Tibial artery (tissue), 4 donors: ENCODE results near the gene ZFAND2A.
A peak's percentile ranks its signal among the peaks of the same experiment; 100 is the strongest.
"Not testable (repeated sequence)": the region's sequence is repeated elsewhere in the genome, so short reads cannot be mapped to it uniquely, and the experiment has no call there.

Experiments
- DNase-seq, 2 donors: peaks; one replicate each; pipeline ENCODE4 v3.0.0-alpha.2; 2019
- H3K27ac ChIP-seq, 2 donors: fragments of 200-600 bp; sonication (generic) in 1 of 2; 1 replicate in 1 of 2; 2 replicates in 1 of 2; pipeline ENCODE4 v1.5.1; 2018 to 2019; ENCODE audit warnings: mild to moderate bottlenecking in 1 of 2
- H3K27me3 ChIP-seq, 2 donors: fragments of 200-600 bp; sonication (generic) in 1 of 2; one replicate each; pipeline versions ENCODE4 v1.5.1 to v1.6.0; 2016 to 2019
- H3K36me3 ChIP-seq, 3 donors: fragments of 200-600 bp; sonication (generic) in 2 of 3; one replicate each; pipeline ENCODE4 v1.5.1; 2016 to 2019; ENCODE audit warnings: mild to moderate bottlenecking in 2 of 3
- H3K4me1 ChIP-seq, 4 donors: fragments of 200-600 bp; sonication (generic) in 2 of 4; 1 replicate in 3 of 4; 2 replicates in 1 of 4; pipeline ENCODE4 v1.5.1; 2016 to 2019
- H3K4me3 ChIP-seq, 2 donors: fragments of 200-600 bp; sonication (generic) in 1 of 2; 1 replicate in 1 of 2; 2 replicates in 1 of 2; pipeline ENCODE4 v1.5.1; 2018 to 2019; ENCODE audit warnings: mild to moderate bottlenecking in 2 of 2
- H3K9me3 ChIP-seq, 3 donors: fragments of 200-600 bp; sonication (generic) in 1 of 3; one replicate each; pipeline ENCODE4 v1.5.1; 2016 to 2019
- intact Hi-C: fragments of 100-400 bp; cut with DNase I; formaldehyde crosslinking; loops from one replicate; pipeline ENCODE4 v1.15.0; 2023; ENCODE audit warnings: low total_unique reads
- TF ChIP-seq, protein P1 (sequence below), 2 experiments: fragments of 200-600 bp in 1 of 2; fragments of 450-650 bp in 1 of 2; IDR thresholded peaks; one replicate each; pipeline ENCODE4 v1.5.1; 2017 to 2019; ENCODE audit warnings: antibody characterized with exemption in 2 of 2, mild to moderate bottlenecking in 1 of 2, moderate library complexity in 1 of 2

The ZFAND2A gene, protein sequence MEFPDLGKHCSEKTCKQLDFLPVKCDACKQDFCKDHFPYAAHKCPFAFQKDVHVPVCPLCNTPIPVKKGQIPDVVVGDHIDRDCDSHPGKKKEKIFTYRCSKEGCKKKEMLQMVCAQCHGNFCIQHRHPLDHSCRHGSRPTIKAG

DNA sequence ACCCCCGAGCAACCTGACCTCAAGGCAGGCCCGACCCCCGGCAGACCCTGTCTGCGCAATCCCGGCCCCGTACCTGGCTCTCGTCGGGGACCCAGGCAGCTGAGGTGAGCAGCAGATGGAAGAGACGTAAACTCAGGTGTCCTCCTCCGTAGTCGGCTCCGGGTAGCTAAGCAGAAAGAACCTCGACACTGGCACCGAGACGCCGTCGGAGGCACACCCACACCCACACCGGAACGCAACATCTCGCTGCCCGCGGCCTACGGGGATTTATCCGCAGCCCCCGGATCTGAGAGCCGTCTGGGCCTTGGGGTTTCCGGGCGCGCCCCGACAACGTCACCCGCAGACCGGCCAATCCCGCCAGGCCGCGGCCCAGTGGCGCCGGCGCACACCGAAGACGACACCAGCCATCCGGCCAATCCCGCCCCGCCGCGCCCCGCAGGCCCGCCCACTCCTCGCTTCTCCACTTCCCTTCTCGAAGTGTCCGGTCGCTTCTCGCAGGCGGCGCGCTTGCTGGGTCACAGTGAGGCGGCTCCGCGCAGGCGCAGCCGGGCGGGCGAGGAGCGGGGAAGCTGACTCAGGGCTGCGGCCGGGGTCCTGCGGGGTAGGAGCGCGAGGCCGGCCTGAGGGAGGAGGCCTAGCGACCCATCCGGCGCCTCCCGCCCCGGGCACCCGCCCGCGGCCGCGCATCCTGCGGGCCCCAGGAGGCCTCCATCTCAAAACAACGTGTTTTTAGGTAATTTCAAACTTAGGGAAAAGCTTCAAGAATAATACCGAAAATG is at the start of gene ZFAND2A:
TSS of gene ZFAND2A (minus strand) at position 306 of the 779 bp plus-strand sequence. CDS start 1,984 bp downstream, outside the sequence.
- TF ChIP-seq, protein P1, sequence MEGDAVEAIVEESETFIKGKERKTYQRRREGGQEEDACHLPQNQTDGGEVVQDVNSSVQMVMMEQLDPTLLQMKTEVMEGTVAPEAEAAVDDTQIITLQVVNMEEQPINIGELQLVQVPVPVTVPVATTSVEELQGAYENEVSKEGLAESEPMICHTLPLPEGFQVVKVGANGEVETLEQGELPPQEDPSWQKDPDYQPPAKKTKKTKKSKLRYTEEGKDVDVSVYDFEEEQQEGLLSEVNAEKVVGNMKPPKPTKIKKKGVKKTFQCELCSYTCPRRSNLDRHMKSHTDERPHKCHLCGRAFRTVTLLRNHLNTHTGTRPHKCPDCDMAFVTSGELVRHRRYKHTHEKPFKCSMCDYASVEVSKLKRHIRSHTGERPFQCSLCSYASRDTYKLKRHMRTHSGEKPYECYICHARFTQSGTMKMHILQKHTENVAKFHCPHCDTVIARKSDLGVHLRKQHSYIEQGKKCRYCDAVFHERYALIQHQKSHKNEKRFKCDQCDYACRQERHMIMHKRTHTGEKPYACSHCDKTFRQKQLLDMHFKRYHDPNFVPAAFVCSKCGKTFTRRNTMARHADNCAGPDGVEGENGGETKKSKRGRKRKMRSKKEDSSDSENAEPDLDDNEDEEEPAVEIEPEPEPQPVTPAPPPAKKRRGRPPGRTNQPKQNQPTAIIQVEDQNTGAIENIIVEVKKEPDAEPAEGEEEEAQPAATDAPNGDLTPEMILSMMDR (IDR thresholded peaks at IDR 0.05): no peak
- Histone ChIP-seq H3K4me3 (peak within 1 kb of the TSS; percentile 90 to 100), H3K36me3 (peaks cover 10 to 50% (median 38%) of the 10 kb centered on the region in 3 donors), H3K27ac (peak within 1 kb of the TSS; percentile 88 to 89), H3K4me1 (peaks cover 0 to 29% (median 18%) of the 10 kb centered on the region in 4 donors), H3K27me3 (no peaks in the 10 kb centered on the region), H3K9me3 (no peaks in the 10 kb centered on the region)
- intact Hi-C loops: no loop called here
- peak; percentile 99 for DNase-seq

DNA sequence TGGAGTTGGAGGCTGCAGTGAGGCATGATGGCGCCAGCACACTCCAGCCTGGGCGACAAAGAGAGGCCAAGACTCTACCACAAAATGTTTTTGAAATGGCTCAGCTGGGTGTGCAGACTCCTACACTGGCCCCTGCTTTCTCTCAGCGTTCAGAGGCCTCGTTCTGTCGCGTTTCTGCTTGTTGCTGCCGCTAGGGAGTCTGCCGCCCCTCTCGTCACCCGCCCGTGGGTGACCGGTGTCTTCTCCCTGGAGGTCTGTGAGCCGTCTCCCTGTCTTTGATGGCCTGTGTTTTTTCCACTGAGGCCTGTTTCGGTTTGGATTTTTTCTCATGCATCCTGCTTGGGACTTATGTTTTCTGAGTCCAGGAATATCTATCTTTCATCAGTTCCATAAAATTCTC is 49.1 kb upstream of the ZFAND2A start:
- TF ChIP-seq, protein P1 (IDR thresholded peaks at IDR 0.05): no peak
- H3K4me3 ChIP-seq: no peak overlapping the region
- no peaks in the 10 kb centered on the region for H3K36me3 ChIP-seq
- H3K27me3 ChIP-seq: peaks cover 0 to 54% of the 10 kb centered on the region in 2 donors
- peaks cover 0 to 28% (median 17%) of the 10 kb centered on the region in 4 donors for H3K4me1 ChIP-seq
- H3K27ac ChIP-seq: no peak overlapping the region
- no peaks in the 10 kb centered on the region for H3K9me3 ChIP-seq
- intact Hi-C loops: no loop called here
- DNase-seq: no peak

DNA sequence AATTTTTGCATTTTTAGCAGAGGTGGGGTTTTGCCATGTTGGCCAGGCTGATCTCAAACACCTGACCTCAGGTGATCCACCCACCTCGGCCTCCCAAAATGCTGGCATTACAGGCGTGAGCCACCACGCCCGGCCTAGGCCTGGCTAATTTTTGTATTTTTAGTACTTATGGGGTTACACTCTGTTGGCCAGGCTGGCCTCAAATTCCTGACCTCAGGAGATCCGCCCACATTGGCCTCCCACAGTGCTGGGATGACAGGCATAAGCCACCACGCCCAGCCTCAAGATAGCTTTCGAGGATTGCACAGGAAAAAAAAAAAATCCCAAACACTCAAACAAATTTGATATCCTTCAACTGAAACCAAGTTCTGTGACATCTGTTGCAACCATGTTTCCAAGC is 45.7 kb upstream of the ZFAND2A start:
- H3K4me3 ChIP-seq, H3K36me3 ChIP-seq, H3K9me3 ChIP-seq, DNase-seq, H3K27ac ChIP-seq, intact Hi-C loops: not testable (repeated sequence)
- H3K27me3 ChIP-seq: peaks cover 0 to 39% of the 10 kb centered on the region in 2 donors
- peaks cover 0 to 24% (median 11%) of the 10 kb centered on the region in 4 donors for H3K4me1 ChIP-seq

DNA sequence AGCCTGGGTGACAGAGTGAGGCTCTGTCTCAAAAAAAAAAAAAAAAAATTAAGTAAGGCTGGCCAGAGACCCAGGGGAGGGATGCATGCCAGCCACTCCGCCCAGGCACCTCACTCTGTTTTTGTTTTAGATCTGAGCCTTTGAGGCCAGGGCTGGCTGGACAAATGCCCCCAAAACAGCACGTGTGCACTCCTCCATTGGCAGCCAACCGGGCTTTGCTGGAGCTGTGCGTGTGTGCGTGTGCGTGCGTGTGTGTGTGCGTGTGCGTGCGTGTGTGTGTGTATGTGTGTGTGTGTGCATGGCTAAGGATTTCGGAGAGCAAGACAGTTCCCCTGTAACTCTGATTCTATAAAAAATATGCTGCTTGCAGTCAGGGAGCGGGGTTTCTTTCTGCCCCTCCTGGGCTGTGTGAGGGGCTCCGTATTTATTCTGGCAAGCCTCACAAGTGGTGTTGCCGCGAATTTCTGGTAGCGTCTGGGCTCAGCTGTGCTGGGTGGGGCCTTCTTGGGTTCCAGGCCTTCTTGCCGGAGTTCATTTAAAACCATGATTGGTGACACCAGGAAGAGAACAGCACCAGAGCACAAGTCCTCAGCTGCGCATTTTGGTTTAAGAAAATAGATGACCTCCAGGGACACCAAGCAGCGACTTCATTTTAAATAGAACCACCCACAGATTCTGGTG is 44.6 kb upstream of the ZFAND2A start:
- intact Hi-C loops: no loop called here
- Histone ChIP-seq H3K36me3 (no peaks in the 10 kb centered on the region), H3K27me3 (peaks cover 0 to 41% of the 10 kb centered on the region in 2 donors), H3K4me3 (no peak overlapping the region), H3K27ac (no peak overlapping the region), H3K9me3 (no peaks in the 10 kb centered on the region), H3K4me1 (peaks cover 0 to 13% (median 5%) of the 10 kb centered on the region in 4 donors)
- DNase-seq: no peak
- TF ChIP-seq, protein P1 (IDR thresholded peaks at IDR 0.05): no peak

DNA sequence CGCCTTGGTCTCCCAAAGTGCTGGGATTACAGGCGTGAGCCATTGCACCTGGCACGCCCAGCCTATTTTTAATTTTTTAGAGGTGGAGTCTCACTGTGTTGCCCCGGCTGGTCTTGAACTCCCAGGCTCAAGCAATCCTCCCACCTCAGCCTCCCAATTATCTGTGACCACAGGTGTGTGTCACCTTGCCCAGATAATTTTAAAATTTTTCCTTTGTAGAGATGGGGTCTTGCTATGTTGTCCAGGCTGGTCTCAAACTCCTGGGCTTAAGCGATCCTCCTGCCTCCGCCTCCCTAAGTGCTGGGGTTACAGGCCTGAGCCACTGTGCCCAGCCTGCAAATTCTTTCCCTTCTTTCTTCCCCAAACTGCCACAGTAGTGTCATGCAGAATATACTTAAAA is 42.9 kb upstream of the ZFAND2A start:
- Histone ChIP-seq H3K4me1 (peaks cover 0 to 13% (median 5%) of the 10 kb centered on the region in 4 donors), H3K27me3 (peaks cover 0 to 40% of the 10 kb centered on the region in 2 donors)
- DNase-seq, H3K36me3 ChIP-seq, H3K27ac ChIP-seq, H3K4me3 ChIP-seq, H3K9me3 ChIP-seq, intact Hi-C loops: not testable (repeated sequence)

DNA sequence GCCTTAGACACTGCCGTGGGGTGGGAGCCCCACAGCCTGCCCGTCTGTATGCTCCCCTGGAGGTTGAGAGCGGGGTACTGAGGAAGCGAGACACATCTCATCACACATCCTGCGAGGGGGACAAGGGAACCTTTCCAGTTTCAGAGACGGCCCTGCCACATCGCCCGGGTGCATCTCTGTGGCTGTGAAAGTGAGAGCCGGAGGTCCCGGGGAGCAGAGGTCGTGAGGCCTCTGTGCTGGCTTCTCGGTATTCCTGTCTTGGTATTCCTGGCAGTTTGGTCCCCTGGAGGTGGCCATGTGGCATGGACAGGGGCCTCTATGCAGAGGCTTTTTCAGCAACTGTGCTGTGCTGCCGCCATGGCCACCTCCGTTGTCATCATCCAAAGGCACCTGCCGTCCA is 41.9 kb upstream of the ZFAND2A start:
- H3K36me3 ChIP-seq: no peaks in the 10 kb centered on the region
- H3K9me3 ChIP-seq: no peaks in the 10 kb centered on the region

More for the DNA sequence above, 41.9 kb upstream of the ZFAND2A start:
- intact Hi-C loops: no loop called here
- no peak overlapping the region for H3K4me3 ChIP-seq
- H3K27me3 ChIP-seq: peaks cover 0 to 50% of the 10 kb centered on the region in 2 donors
- H3K4me1 ChIP-seq: peaks cover 0 to 13% (median 5%) of the 10 kb centered on the region in 4 donors
- TF ChIP-seq, protein P1 (IDR thresholded peaks at IDR 0.05): no peak
- DNase-seq: no peak
- H3K27ac ChIP-seq: no peak overlapping the region
